Left forelimb (tissue), 1 donor: ENCODE measurements around the gene INO80C.

Experiments
- DNase-seq: peaks from one replicate; pipeline ENCODE4 v3.0.0-alpha.2; 2018; ENCODE audit warnings: low spot score

INO80C gene

GRCh38 chr18:35430721-35431373, 66.9 kb downstream of the INO80C start:
- no peak for DNase-seq

GRCh38 chr18:35426786-35427185, 71.0 kb downstream of the INO80C start:
- no peak for DNase-seq

GRCh38 chr18:35424356-35424755, 73.4 kb downstream of the INO80C start:
- no peak for DNase-seq

GRCh38 chr18:35422237-35422636, 75.5 kb downstream of the INO80C start:
- DNase-seq, result no peak

- no peak for DNase-seq
Measured at GRCh38 chr18:35418610-35419009, 79.2 kb downstream of the INO80C start.
